MM.1S (cell line): ENCODE measurements around the gene ALLC.

Experiments used
- CTCF ChIP-seq: fragments of 300-600 bp; sonication (generic); IDR thresholded peaks from 2 replicates; pipeline ENCODE4 v1.5.1; 2016; ENCODE audit warnings: antibody characterized with exemption, low read length, mixed read lengths
- EZH2 ChIP-seq: fragments of 300-600 bp; sonication (generic); optimal IDR thresholded peaks from 2 replicates; pipeline ENCODE3; 2017; ENCODE audit warnings: low read depth, mild to moderate bottlenecking, antibody characterized with exemption, low read length, mixed read lengths
- EZH2phosphoT487 ChIP-seq: fragments of 300-600 bp; sonication (generic); IDR thresholded peaks from 2 replicates; pipeline ENCODE4 v1.6.1; 2018; ENCODE audit warnings: antibody characterized with exemption, low read length

GRCh38 chr2:3622967-3623366 is 35.0 kb upstream of the ALLC start:
- no peak for TF ChIP-seq EZH2
- no peak for TF ChIP-seq EZH2phosphoT487
- TF ChIP-seq CTCF: no peak
